HG03039 (cell line): ENCODE data around the gene CAND1.

ENCODE experiments used
- ATAC-seq: cut with Tn5 transposase; IDR thresholded peaks from one replicate; pipeline ENCODE4 v1.9.1; 2021; ENCODE audit warnings: mild to moderate bottlenecking, moderate library complexity; ENCODE audit not compliant: unreplicated experiment

The CAND1 gene

GRCh38 chr12:67280088-67280487 is 10.9 kb downstream of the CAND1 start:
- ATAC-seq, result no peak

DNA sequence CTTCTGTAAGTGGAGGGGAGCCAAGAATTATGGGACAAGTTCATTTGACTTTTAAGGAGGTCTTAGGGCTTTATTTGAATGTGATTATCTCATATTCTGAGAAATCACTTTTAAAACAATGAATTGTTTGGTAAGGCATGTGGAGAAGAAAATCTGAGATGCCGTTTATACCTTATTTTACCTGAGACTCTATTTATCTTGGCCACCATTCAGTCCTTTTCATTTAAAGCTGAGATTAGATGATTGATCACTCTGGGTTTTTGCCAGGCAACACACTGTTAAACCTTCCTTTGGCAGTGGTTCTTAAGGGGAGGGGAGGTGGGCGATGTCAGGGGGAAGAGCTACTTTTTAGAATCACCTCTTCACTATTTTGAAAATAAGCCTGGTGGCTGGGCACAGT is 11.4 kb downstream of the CAND1 start:
- ATAC-seq, result no peak

GRCh38 chr12:67284561-67284960 is 15.4 kb downstream of the CAND1 start:
- no peak for ATAC-seq

DNA sequence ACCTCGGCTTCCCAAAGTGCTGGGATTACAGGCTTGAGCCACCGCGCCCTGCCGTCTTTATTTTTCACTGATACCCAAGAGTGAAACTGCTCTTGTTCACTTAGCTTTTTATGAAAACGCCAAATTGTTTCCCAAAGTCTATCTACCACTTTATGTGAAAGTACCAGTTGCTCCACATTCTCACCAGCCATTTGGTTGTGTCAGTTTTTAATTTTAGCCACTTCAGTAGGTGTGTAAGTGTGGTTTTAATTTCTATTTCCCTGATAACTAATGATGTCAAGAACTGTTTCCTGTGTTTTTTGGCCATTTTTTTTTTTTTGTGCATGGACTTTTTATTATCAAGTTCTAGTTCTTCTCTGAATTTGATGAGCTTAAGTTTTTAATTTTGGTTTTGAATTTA is 17.1 kb downstream of the CAND1 start:
- no peak for ATAC-seq

DNA sequence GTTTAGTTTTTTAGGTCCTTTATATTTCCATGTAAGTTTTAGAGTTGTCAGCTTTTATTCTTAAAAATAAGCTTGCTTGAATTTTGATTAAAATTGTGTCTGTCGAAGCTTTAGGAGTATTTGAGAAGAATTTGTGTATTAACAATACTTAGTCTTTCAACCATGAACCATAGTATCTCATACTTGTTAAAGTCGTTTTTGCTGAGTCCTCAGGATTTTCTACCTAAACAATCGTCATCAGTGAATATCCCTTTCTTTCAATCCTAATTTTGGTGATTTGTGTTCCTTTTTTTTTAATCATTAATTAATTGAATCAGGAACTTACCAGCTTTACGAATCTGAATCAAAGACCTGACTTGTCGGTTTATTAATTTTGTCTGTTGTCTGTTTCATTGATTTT is 18.2 kb downstream of the CAND1 start:
- no peak for ATAC-seq

- ATAC-seq, result no peak
These were observed 19.4 kb downstream of the CAND1 start for GRCh38 chr12:67288561-67288960.

DNA sequence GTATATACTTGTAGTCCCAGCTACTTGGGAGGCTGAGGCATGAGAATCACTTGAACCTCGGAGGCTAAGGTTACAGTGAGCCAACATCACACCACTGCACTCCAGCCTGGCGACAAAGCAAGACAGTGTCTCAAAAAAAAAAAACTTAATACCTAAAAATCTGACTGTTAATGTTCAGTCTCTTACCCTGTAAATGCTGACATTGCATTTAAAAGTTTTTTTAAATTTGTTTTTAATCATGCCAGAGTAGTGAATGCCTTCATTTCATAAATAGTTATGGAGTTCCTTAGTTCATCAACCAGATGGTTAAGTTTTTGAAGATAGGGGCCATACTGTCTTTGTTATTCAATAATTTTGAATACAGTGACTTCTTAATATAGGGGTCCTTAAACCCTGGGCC is 21.2 kb downstream of the CAND1 start:
- no peak for ATAC-seq

DNA sequence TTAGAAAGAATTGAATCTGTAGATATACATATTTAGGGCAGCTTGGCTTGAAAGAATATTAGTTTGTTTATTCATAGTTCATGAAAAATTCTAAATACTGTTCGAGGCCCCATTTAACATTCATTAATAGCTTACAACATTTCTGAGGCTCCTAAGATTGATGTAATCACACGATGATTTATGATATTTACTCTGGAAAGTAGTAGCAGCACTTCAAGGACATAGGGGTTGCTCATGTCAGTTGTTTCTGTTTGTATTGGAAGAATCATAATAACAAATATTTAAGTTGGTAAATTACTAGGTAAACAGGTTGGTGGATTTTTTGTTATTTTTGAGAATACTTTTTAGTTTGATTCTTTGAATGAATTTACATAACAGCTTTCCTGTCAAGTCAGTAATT is 30.4 kb downstream of the CAND1 start:
- ATAC-seq, result no peak

- no peak for ATAC-seq
These were observed 30.8 kb downstream of the CAND1 start for GRCh38 chr12:67299926-67300325.

GRCh38 chr12:67302162-67302561 is 33.0 kb downstream of the CAND1 start:
- ATAC-seq, result no peak

GRCh38 chr12:67305544-67305943 is 36.4 kb downstream of the CAND1 start:
- no peak for ATAC-seq

GRCh38 chr12:67306712-67307111 is 37.6 kb downstream of the CAND1 start:
- ATAC-seq, result no peak

GRCh38 chr12:67315661-67316060 is 46.5 kb downstream of the CAND1 start:
- no peak for ATAC-seq

DNA sequence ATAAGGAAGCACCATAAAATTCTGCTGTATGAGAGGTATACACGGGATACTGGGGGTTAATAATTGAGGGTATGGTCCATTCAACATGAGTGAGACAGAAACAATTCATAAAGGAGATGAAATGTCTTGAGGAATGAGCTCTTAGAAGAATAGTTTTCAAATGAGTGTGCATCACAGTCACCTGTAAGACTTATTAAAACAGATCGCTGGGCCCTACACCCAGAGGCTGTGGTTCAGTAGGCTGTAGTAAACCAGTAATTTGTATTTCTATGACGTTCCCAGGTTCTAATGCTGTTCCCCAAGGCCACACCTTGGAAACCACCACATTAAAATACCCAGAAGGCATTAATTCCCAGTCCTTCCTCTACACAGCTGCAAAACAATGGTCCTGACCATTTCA is 49.6 kb downstream of the CAND1 start:
- ATAC-seq, result no peak

DNA sequence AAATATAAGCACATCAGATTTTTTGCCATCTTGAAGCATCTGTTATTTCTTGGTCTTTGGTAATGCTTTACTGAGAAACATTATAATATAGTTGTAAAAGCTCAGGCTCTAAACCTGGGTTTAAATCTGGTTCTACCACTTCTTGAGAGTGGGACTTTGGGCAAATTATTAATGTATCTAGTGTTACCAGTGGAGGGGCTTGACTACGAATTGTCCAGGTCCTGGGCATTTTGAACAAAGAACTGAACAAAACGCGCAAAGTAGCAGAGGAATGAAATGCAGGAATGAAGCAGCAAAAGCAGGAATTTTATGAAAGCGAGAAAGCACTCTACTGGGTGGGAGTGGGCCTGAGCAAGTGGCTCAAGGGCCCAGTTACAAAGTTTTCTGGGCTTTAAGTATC is 50.8 kb downstream of the CAND1 start:
- ATAC-seq, result no peak

DNA sequence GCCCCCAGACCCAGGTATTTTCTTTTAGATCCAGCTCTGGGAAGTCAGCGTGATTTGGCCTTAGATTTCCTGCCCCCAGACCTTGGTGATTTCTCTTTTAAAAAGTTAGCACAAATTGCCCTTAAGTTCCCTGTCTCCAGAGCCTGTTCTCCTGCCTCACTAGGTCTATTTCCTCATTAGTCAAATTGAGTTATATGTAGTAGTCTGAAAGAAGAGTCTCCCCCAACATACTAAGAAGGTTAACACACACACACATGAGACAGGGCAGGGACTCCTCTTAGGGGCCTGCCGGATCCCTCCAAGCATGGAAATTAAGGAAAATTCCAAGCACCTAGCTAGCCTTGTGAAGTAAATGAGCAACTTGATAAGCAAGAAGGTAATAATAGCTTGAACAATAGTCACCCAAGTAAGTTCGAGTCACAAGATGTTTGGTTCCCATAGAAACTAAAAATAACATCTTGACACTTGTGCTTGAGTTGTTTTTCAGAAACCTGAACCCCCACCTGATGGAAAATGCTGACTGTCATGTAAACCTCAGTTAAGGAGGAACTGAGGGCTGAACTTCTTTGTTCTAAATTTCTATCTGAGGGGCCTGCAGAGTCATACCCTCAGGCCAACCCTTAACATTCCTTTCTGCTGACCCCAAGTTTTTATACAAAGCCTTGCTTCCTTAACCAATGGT is 51.6 kb downstream of the CAND1 start:
- ATAC-seq, result no peak

GRCh38 chr12:67322580-67322979 is 53.4 kb downstream of the CAND1 start:
- ATAC-seq, result no peak

GRCh38 chr12:67323007-67323406 is 53.8 kb downstream of the CAND1 start:
- ATAC-seq, result no peak

- ATAC-seq, result no peak
These were observed 57.5 kb downstream of the CAND1 start for GRCh38 chr12:67326637-67327036.

DNA sequence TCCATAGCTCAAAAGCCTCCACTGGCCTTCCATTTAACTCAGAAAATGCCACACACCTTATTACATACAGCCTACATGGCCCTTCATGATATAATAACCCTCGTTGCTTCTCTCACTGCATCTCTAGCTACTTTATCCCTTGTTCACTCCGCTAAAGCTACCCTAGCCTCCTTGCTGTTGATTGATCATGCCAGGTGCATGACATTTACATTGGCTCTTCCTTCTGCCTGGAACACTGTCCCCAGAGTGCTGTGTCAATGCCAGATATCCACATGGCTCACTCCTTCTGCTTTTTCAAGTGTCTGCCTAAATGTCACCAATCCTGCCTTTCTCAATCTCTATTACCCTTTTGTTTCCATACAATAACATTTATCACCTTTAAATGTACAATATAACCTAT is 58.3 kb downstream of the CAND1 start:
- ATAC-seq, result no peak

- no peak for ATAC-seq
These were observed 62.0 kb downstream of the CAND1 start for GRCh38 chr12:67331123-67331522.

DNA sequence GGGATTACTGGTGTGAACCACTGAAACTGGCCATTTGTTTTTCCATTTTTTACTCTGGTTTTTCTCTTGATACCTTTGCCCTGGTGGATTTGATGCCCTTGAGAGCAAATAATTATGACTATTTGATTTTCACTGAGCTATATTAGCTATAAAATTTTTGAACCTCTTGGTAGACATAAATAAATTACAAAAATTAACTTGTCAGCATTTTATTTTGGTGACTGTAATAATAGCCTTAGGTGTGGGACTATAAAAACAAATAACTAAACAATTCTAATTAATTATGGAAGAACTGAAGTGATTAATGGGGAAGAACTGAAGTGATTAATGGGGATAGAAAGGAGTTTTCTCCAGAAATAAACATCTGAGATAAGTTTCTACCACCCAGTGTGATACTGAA is 62.7 kb downstream of the CAND1 start:
- no peak for ATAC-seq

DNA sequence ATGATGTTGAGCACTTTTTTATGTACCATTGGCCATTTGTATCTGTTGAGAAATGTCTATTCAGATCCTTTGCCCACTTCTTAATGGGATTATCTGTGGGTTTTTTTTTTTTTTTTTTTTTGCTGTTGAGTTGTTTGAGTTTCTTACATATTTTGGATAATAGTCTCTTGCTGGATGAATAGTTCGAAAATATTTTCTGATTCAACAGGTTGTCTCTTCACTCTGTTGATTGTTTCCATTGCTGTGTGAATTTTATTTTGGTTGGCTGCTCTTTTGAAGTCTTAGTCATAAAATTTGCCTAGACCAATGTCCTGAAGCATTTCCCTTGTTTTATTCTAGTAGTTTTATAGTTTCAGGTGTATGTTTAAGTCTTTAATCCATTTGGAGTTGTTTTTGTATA is 64.5 kb downstream of the CAND1 start:
- ATAC-seq, result no peak
